Measurements from ENCODE around the gene HES6.

The HES6 gene

GRCh38 chr2:238235331-238235732 lies 4.5 kb downstream of the HES6 start:
- no peak for DNase-seq (ENCODE audit: low read depth in 2 of 2)

GRCh38 chr2:238233625-238234024 lies 6.2 kb downstream of the HES6 start:
- no peak for DNase-seq (ENCODE audit: low read depth in 2 of 2)

- no peak for DNase-seq (ENCODE audit: low read depth in 2 of 2)
Observed at GRCh38 chr2:238231809-238232208, 8.0 kb downstream of the HES6 start.

- DNase-seq (ENCODE audit: low read depth in 2 of 2) = no peak
Observed at GRCh38 chr2:238231251-238231793, 8.5 kb downstream of the HES6 start.

- no peak for DNase-seq (ENCODE audit: low read depth in 2 of 2)
Observed at GRCh38 chr2:238230699-238231098, 9.1 kb downstream of the HES6 start.

- DNase-seq (ENCODE audit: low read depth in 2 of 2) = no peak
Observed at GRCh38 chr2:238228700-238229099, 11.1 kb downstream of the HES6 start.

- DNase-seq (ENCODE audit: low read depth in 2 of 2) = no peak
Observed at GRCh38 chr2:238227587-238228032, 12.2 kb downstream of the HES6 start.

- no peak for DNase-seq (ENCODE audit: low read depth in 2 of 2)
Observed at GRCh38 chr2:238226698-238227586, 12.9 kb downstream of the HES6 start.

GRCh38 chr2:238225911-238226697 lies 13.7 kb downstream of the HES6 start:
- no peak for DNase-seq (ENCODE audit: low read depth in 2 of 2)

- DNase-seq (ENCODE audit: low read depth in 2 of 2) = no peak
Observed at GRCh38 chr2:238225121-238225520, 14.7 kb downstream of the HES6 start.

GRCh38 chr2:238224356-238225035 lies 15.3 kb downstream of the HES6 start:
- DNase-seq (ENCODE audit: low read depth in 2 of 2) = no peak

- no peak for DNase-seq (ENCODE audit: low read depth in 2 of 2)
Observed at GRCh38 chr2:238220892-238221521, 18.8 kb downstream of the HES6 start.

- no peak for DNase-seq (ENCODE audit: low read depth in 2 of 2)
Observed at GRCh38 chr2:238220274-238220891, 19.5 kb downstream of the HES6 start.

- no peak for DNase-seq (ENCODE audit: low read depth in 2 of 2)
Observed at GRCh38 chr2:238216651-238217184, 23.1 kb downstream of the HES6 start.

- no peak for DNase-seq (ENCODE audit: low read depth in 2 of 2)
Observed at GRCh38 chr2:238207006-238207405, 32.8 kb downstream of the HES6 start.

GRCh38 chr2:238203973-238204683 lies 35.7 kb downstream of the HES6 start:
- DNase-seq (ENCODE audit: low read depth in 2 of 2) = no peak

- DNase-seq (ENCODE audit: low read depth in 2 of 2) = peak; percentile 46 to 50
Observed at GRCh38 chr2:238203094-238203972, 36.5 kb downstream of the HES6 start, which contains the start of gene ILKAP. Gene ILKAP, minus strand, starts transcription at chr2:238203695. Its CDS starts 142 bp downstream, at chr2:238203553.

GRCh38 chr2:238202326-238203093 lies 37.3 kb downstream of the HES6 start:
- no peak for DNase-seq (ENCODE audit: low read depth in 2 of 2)

Measured in fibroblast of skin of left biceps (primary cell).